ENCODE measurements around the gene UBE2C. TPM values are rescaled to one million over a fixed set of nuclear protein-coding genes. Genes with fewer than 3 reads are reported as not detected.

UBE2C gene
- total RNA-seq, 6 experiments from 2014 or later, result 0.66 to 5.8 (median 3.7) TPM; not detected in 1

GRCh38 chr20:45853484-45853883 lies 41.0 kb downstream of the UBE2C start:
- intact Hi-C loops (cut with DNase I), result no loop called here
- Histone ChIP-seq H3K27me3 (no peaks in the 10 kb centered on the region), H3K27ac (no peak overlapping the region), H3K4me3 (no peak overlapping the region), H3K9me3 (no peaks in the 10 kb centered on the region), H3K4me1 (peaks cover 0 to 19% (median 8%) of the 10 kb centered on the region in 4 donors), H3K36me3 (no peaks in the 10 kb centered on the region)
- no peak for TF ChIP-seq CTCF (IDR thresholded peaks at IDR 0.05)
- no peak for TF ChIP-seq POLR2A (IDR thresholded peaks at IDR 0.05)
- 84% methylated on average over 2 of the region's 2 CpGs for WGBS (ENCODE audit: insufficient coverage, low coverage, low lambda C conversion rate, missing lambda C conversion rate)
- ATAC-seq (no peak), DNase-seq (no peak)

DNA sequence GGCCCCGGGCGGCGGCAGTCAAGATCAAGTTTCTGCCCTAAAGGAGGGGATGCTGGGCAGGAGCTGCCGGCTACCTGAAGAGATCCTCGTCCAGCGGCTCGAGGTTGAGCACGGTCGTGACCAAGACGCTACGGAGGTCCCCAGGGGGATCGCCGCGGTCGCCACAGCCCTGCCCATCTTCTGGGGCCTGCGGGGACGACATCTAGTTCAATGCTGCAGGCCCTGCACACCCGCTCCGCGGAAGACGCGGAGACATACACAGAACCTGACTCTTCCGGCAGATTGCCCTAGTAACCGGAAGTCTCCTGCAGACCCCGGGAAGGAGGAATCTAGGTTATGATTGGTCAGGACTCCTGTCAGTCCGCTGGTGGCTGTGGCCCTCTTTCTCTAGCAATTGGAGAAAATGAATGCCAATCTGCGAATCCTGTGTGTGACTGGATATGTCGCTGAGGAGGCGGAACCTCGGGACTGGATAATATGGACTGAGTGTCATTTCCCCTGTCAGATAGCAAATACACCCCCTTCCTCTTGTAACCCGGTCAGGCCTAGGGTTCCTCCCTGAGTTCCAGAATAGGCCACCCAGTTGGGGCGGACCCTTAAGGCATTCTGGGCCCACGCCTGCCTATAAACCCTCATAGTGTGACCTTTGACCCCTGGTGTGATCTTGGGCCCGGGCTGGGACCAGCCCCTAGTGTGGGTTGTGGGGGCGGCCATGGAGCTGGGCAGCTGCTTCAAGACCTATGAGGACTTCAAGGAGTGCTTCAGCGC lies 44.9 kb downstream of the UBE2C start, which contains the start of the genes ACOT8 and ZSWIM3:
Gene ACOT8 (minus strand): TSS at position 279 of the 768 bp plus-strand sequence. CDS start 77 bp downstream, at position 202.
Gene ZSWIM3 (plus strand): TSS at position 501 of the 768 bp plus-strand sequence. CDS start 212 bp downstream, at position 713.
- intact Hi-C loops (cut with DNase I), result no loop called here
- H3K4me1 ChIP-seq, result peaks cover 0 to 21% (median 8%) of the 10 kb centered on the region in 4 donors
- ATAC-seq (peak; percentile 98 to 100 (median 99)), DNase-seq (peak; percentile 86 to 99 (median 91))
- H3K27ac ChIP-seq, result peak within 1 kb of the TSS; percentile 64 to 86 (median 69)
- no peaks in the 10 kb centered on the region for H3K9me3 ChIP-seq
- no peaks in the 10 kb centered on the region for H3K36me3 ChIP-seq
- peak within 1 kb of the TSS; percentile 92 to 93 (median 93) for H3K4me3 ChIP-seq
- WGBS (ENCODE audit: insufficient coverage, low coverage, low lambda C conversion rate, missing lambda C conversion rate), result 0% methylated on average over 14 of the region's 36 CpGs
- no peaks in the 10 kb centered on the region for H3K27me3 ChIP-seq
- TF ChIP-seq CTCF (IDR thresholded peaks at IDR 0.05) (no peak), POLR2A (IDR thresholded peaks at IDR 0.05) (peak; percentile 97)

DNA sequence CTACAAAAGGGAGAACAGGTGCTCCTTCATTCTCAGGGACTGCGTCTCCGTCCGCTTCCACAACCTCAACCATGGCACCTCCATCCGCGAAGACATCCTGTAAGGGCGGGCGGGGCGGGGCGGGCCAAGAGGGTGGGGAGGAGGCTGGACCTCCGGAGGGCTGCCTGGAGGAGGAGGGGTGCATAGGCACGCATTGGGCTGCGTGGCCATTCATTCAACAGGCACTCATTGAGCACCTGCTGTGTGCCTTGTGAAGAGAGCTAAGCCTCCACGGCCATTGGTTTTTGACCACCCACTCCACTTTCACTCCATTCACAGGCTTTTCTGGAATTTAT lies 45.4 kb downstream of the UBE2C start:
- peak in 1 of 3 donors; percentile 55 for DNase-seq

GRCh38 chr20:45859916-45860315 lies 47.5 kb downstream of the UBE2C start:
- DNase-seq (no peak), ATAC-seq (no peak)
- H3K36me3 ChIP-seq, result no peaks in the 10 kb centered on the region
- 96% methylated on average over 4 of the region's 5 CpGs for WGBS (ENCODE audit: insufficient coverage, low coverage, low lambda C conversion rate, missing lambda C conversion rate)
- peaks cover 0 to 21% (median 8%) of the 10 kb centered on the region in 4 donors for H3K4me1 ChIP-seq
- no peak overlapping the region for H3K27ac ChIP-seq
- H3K4me3 ChIP-seq, result no peak overlapping the region
- TF ChIP-seq CTCF (IDR thresholded peaks at IDR 0.05), result no peak
- H3K9me3 ChIP-seq, result no peaks in the 10 kb centered on the region
- intact Hi-C loops (cut with DNase I), result no loop called here
- H3K27me3 ChIP-seq, result no peaks in the 10 kb centered on the region

More for the DNA sequence above, 45.4 kb downstream of the UBE2C start:
- intact Hi-C loops (cut with DNase I), result no loop called here
- H3K27me3 ChIP-seq, result no peaks in the 10 kb centered on the region
- peaks cover 0 to 21% (median 8%) of the 10 kb centered on the region in 4 donors for H3K4me1 ChIP-seq
- WGBS (ENCODE audit: insufficient coverage, low coverage, low lambda C conversion rate, missing lambda C conversion rate), result 17% methylated on average over 1 of the region's 13 CpGs
- ATAC-seq, result peak in 3 of 4 donors; percentile 10 to 31 (median 23)
- H3K27ac ChIP-seq, result peak overlapping the region; percentile 64 to 86 (median 69)
- no peaks in the 10 kb centered on the region for H3K9me3 ChIP-seq
- TF ChIP-seq POLR2A (IDR thresholded peaks at IDR 0.05) (no peak), CTCF (IDR thresholded peaks at IDR 0.05) (no peak)
- H3K36me3 ChIP-seq, result no peaks in the 10 kb centered on the region
- H3K4me3 ChIP-seq, result peak overlapping the region; percentile 92 to 93 (median 93)

All from right lobe of liver (tissue), 6 donors.